ENCODE results near the gene COG5.
A peak's percentile ranks its signal among the peaks of the same experiment; 100 is the strongest.
"Not testable (repeated sequence)": the region's sequence is repeated elsewhere in the genome, so short reads cannot be mapped to it uniquely, and the experiment has no call there.

The COG5 gene

GRCh38 chr7:107580716-107581383 is 17.1 kb upstream of the COG5 start:
- no peak for DNase-seq (ENCODE audit: low read depth in 2 of 3, low spot score in 1 of 3)

GRCh38 chr7:107579885-107580715 is 16.4 kb upstream of the COG5 start, which contains the start of gene BCAP29:
Gene BCAP29 (plus strand): TSS chr7:107580246. CDS start chr7:107580773, 527 bp downstream.
- peak; percentile 35 to 63 (median 44) for DNase-seq (ENCODE audit: low read depth in 2 of 3, low spot score in 1 of 3)

GRCh38 chr7:107579554-107579884 is 15.8 kb upstream of the COG5 start:
- DNase-seq (ENCODE audit: low read depth in 2 of 3, low spot score in 1 of 3): no peak

GRCh38 chr7:107573537-107573936 is 9.8 kb upstream of the COG5 start:
- DNase-seq (ENCODE audit: low read depth in 2 of 3, low spot score in 1 of 3): no peak

- no peak for DNase-seq (ENCODE audit: low read depth in 2 of 3, low spot score in 1 of 3)
Observed at GRCh38 chr7:107570298-107570697, 6.6 kb upstream of the COG5 start.

GRCh38 chr7:107564553-107565298 is 1.0 kb upstream of the COG5 start:
- no peak for DNase-seq (ENCODE audit: low read depth in 2 of 3, low spot score in 1 of 3)

GRCh38 chr7:107563081-107563774 is 492 bp downstream of the COG5 start:
- no peak for DNase-seq (ENCODE audit: low read depth in 2 of 3, low spot score in 1 of 3)

- DNase-seq (ENCODE audit: low read depth in 2 of 3, low spot score in 1 of 3): no peak
Observed at GRCh38 chr7:107560898-107561516, 2.7 kb downstream of the COG5 start.

GRCh38 chr7:107559864-107560263 is 3.9 kb downstream of the COG5 start:
- no peak for DNase-seq (ENCODE audit: low read depth in 2 of 3, low spot score in 1 of 3)

GRCh38 chr7:107555893-107556292 is 7.8 kb downstream of the COG5 start:
- DNase-seq (ENCODE audit: low read depth in 2 of 3, low spot score in 1 of 3): no peak

- no peak for DNase-seq (ENCODE audit: low read depth in 2 of 3, low spot score in 1 of 3)
Observed at GRCh38 chr7:107551936-107552335, 11.8 kb downstream of the COG5 start.

- no peak for DNase-seq (ENCODE audit: low read depth in 2 of 3, low spot score in 1 of 3)
Observed at GRCh38 chr7:107544848-107545591, 18.7 kb downstream of the COG5 start.

- DNase-seq (ENCODE audit: low read depth in 2 of 3, low spot score in 1 of 3): no peak
Observed at GRCh38 chr7:107543338-107543993, 20.3 kb downstream of the COG5 start.

GRCh38 chr7:107538001-107538400 is 25.7 kb downstream of the COG5 start:
- DNase-seq (ENCODE audit: low read depth in 2 of 3, low spot score in 1 of 3): no peak

- DNase-seq (ENCODE audit: low read depth in 2 of 3, low spot score in 1 of 3): not testable (repeated sequence)
Observed at GRCh38 chr7:107537228-107537627, 26.5 kb downstream of the COG5 start.

GRCh38 chr7:107534139-107534538 is 29.6 kb downstream of the COG5 start:
- no peak for DNase-seq (ENCODE audit: low read depth in 2 of 3, low spot score in 1 of 3)

- no peak for DNase-seq (ENCODE audit: low read depth in 2 of 3, low spot score in 1 of 3)
Observed at GRCh38 chr7:107530751-107531150, 33.0 kb downstream of the COG5 start.

- no peak for DNase-seq (ENCODE audit: low read depth in 2 of 3, low spot score in 1 of 3)
Observed at GRCh38 chr7:107528461-107528860, 35.3 kb downstream of the COG5 start.

GRCh38 chr7:107527196-107527595 is 36.5 kb downstream of the COG5 start:
- no peak for DNase-seq (ENCODE audit: low read depth in 2 of 3, low spot score in 1 of 3)

- DNase-seq (ENCODE audit: low read depth in 2 of 3, low spot score in 1 of 3): no peak
Observed at GRCh38 chr7:107526672-107527071, 37.0 kb downstream of the COG5 start.
